HepG2 (cell line): Measurements from ENCODE around the gene ZNF276. TPM values are rescaled to one million over a fixed set of nuclear protein-coding genes. Genes with fewer than 3 reads are reported as not detected.

Source experiments
- ARHGAP35 ChIP-seq: sonication (generic); formaldehyde crosslinking; IDR thresholded peaks from 2 replicates; pipeline ENCODE4 v1.9.0; 2022; ENCODE audit warnings: mild to moderate bottlenecking, inconsistent platforms, moderate library complexity, missing genetic modification reagents, borderline replicate concordance
- CENPT ChIP-seq: sonication (generic); formaldehyde crosslinking; IDR thresholded peaks from 2 replicates; pipeline ENCODE4 v1.8.0; 2022; ENCODE audit warnings: low read depth, mild to moderate bottlenecking, moderate library complexity, missing genetic modification reagents
- CHD2 ChIP-seq: IDR thresholded peaks from 2 replicates; pipeline ENCODE4 v1.6.1; 2011; ENCODE audit warnings: low read depth, low read length, improper control_type of control experiment
- E2F5 ChIP-seq: sonication (generic); formaldehyde crosslinking; conservative IDR thresholded peaks from 2 replicates; pipeline ENCODE4 v1.4.0; 2020; ENCODE audit warnings: missing genetic modification reagents
- ELF1 ChIP-seq: sonication (generic); formaldehyde crosslinking; IDR thresholded peaks from 2 replicates; pipeline ENCODE4 v1.4.0; 2020; ENCODE audit warnings: missing genetic modification reagents
- ETV6 ChIP-seq: sonication (generic); formaldehyde crosslinking; conservative IDR thresholded peaks from 2 replicates; pipeline ENCODE4 v1.4.0; 2020; ENCODE audit warnings: missing genetic modification reagents
- HNRNPL ChIP-seq: fragments of 200-400 bp; formaldehyde crosslinking; IDR thresholded peaks from 2 replicates; pipeline ENCODE4 v1.6.1; 2017; ENCODE audit warnings: mild to moderate bottlenecking, low read depth, low read length
- LBX2 ChIP-seq: sonication (generic); formaldehyde crosslinking; IDR thresholded peaks from 2 replicates; pipeline ENCODE4 v1.5.0; 2020; ENCODE audit warnings: missing genetic modification reagents, mild to moderate bottlenecking, borderline replicate concordance
- MIER3 ChIP-seq: IDR thresholded peaks from 2 replicates; pipeline ENCODE4 v1.6.1; 2016; ENCODE audit warnings: missing compliant biosample characterization, borderline replicate concordance
- MNT ChIP-seq: fragments of 450-650 bp; IDR thresholded peaks from 2 replicates; pipeline ENCODE4 v1.6.1; 2016
- NFE2 ChIP-seq: sonication (generic); formaldehyde crosslinking; IDR thresholded peaks from 2 replicates; pipeline ENCODE4 v1.4.0; 2020; ENCODE audit warnings: missing genetic modification reagents
- NR2F2 ChIP-seq: IDR thresholded peaks from 2 replicates; pipeline ENCODE4 v1.6.1; 2012; ENCODE audit warnings: low read depth, inconsistent platforms, borderline replicate concordance
- NRL ChIP-seq: sonication (generic); formaldehyde crosslinking; IDR thresholded peaks from 2 replicates; pipeline ENCODE4 v1.5.0; 2020; ENCODE audit warnings: missing genetic modification reagents, mild to moderate bottlenecking, moderate library complexity, borderline replicate concordance
- SALL1 ChIP-seq: sonication (generic); formaldehyde crosslinking; IDR thresholded peaks from 2 replicates; pipeline ENCODE4 v1.8.0; 2022; ENCODE audit warnings: mild to moderate bottlenecking, missing genetic modification reagents
- SAP130 ChIP-seq: IDR thresholded peaks from 2 replicates; pipeline ENCODE4 v1.6.1; 2016; ENCODE audit warnings: low read depth
- SNAI1 ChIP-seq: sonication (generic); formaldehyde crosslinking; IDR thresholded peaks from 2 replicates; pipeline ENCODE4 v1.5.0; 2020; ENCODE audit warnings: mild to moderate bottlenecking, missing genetic modification reagents, borderline replicate concordance
- SPEN ChIP-seq: sonication (generic); formaldehyde crosslinking; IDR thresholded peaks from 2 replicates; pipeline ENCODE4 v1.5.1; 2020; ENCODE audit warnings: low read depth, mild to moderate bottlenecking, missing genetic modification reagents
- TAF1 ChIP-seq: sonication (generic); formaldehyde crosslinking; IDR thresholded peaks from 2 replicates; pipeline ENCODE4 v1.4.0; 2020; ENCODE audit warnings: missing genetic modification reagents
- THAP7 ChIP-seq: sonication (generic); formaldehyde crosslinking; IDR thresholded peaks from 2 replicates; pipeline ENCODE4 v1.8.1; 2023; ENCODE audit warnings: mild to moderate bottlenecking, missing genetic modification reagents
- U2AF1 ChIP-seq: fragments of 200-400 bp; formaldehyde crosslinking; optimal IDR thresholded peaks from 2 replicates; pipeline ENCODE3; 2017; ENCODE audit warnings: mild to moderate bottlenecking, low read depth, low read length
- ZBTB7B ChIP-seq: sonication (generic); formaldehyde crosslinking; IDR thresholded peaks from 2 replicates; pipeline ENCODE4 v1.4.0; 2020; ENCODE audit warnings: missing genetic modification reagents
- ZNF10 ChIP-seq: sonication (generic); formaldehyde crosslinking; IDR thresholded peaks from 2 replicates; pipeline ENCODE4 v1.4.0; 2020; ENCODE audit warnings: mild to moderate bottlenecking, low read depth, missing genetic modification reagents, borderline replicate concordance
- ZNF550 ChIP-seq: sonication (generic); formaldehyde crosslinking; IDR thresholded peaks from 2 replicates; pipeline ENCODE4 v1.4.0; 2020; ENCODE audit warnings: mild to moderate bottlenecking, missing genetic modification reagents, borderline replicate concordance
- ZNF556 ChIP-seq: sonication (generic); formaldehyde crosslinking; IDR thresholded peaks from 2 replicates; pipeline ENCODE4 v1.4.0; 2020; ENCODE audit warnings: mild to moderate bottlenecking, missing genetic modification reagents, borderline replicate concordance
- ZNF704 ChIP-seq: sonication (generic); formaldehyde crosslinking; IDR thresholded peaks from 2 replicates; pipeline ENCODE4 v1.8.1; 2023; ENCODE audit warnings: mild to moderate bottlenecking, inconsistent platforms, moderate library complexity, missing genetic modification reagents, borderline replicate concordance
- ZNF792 ChIP-seq: IDR thresholded peaks from 2 replicates; pipeline ENCODE4 v1.6.1; 2016
- polyA plus RNA-seq, 8 experiments: library from polyadenylated mRNA; depleted of rRNA in 3 of 8; stranded (reverse) in 7 of 8; unstranded in 1 of 8; fragments of >200 nt; fragmentation: Illumina TruSeq in 4 of 8; extraction: Trizol in 4 of 8; gene quantifications; 2 replicates each; pipeline versions ENCODE4 v1.2.1 to v1.2.3, GENCODE V29; 2011 to 2016; ENCODE audit warnings: low read depth in 4 of 8, missing spikeins in 1 of 8, mixed read lengths in 1 of 8; ENCODE audit not compliant: insufficient read depth in 1 of 8
- total RNA-seq, 5 experiments: library from RNA; depleted of rRNA; stranded (reverse); fragments of >200 nt; fragmentation: Illumina TruSeq; extraction: Trizol; gene quantifications; 2 replicates each; pipeline ENCODE4 v1.2.3, GENCODE V29; 2016; ENCODE audit warnings: low read depth in 1 of 5

Gene ZNF276
- total and polyA plus RNA-seq, 2 of the 13 experiments (the other 11 are each of a cell fraction or from before 2014, with no cell fraction given), result 17.7 to 18.0 TPM

- TF ChIP-seq HNRNPL, result peak; percentile 81
- peak; percentile 96 for TF ChIP-seq MNT
- no peak for TF ChIP-seq ZNF10 (CRISPR knock-in tag)
- peak; percentile 75 for TF ChIP-seq SALL1 (CRISPR knock-in tag)
- peak; percentile 83 for TF ChIP-seq ELF1
- TF ChIP-seq NRL (CRISPR knock-in tag), result no peak
- peak; percentile 63 for TF ChIP-seq ARHGAP35 (CRISPR knock-in tag)
- peak; percentile 75; the same call in 1 of the 2 replicates for TF ChIP-seq ZNF556 (CRISPR knock-in tag)
- 0 out of 2 replicates have a peak, but pooled peaks have one; percentile 39 for TF ChIP-seq E2F5
- TF ChIP-seq SNAI1 (CRISPR knock-in tag), result 0 out of 2 replicates have a peak, but pooled peaks have one; percentile 11
- TF ChIP-seq NR2F2, result peak; percentile 9; the same call in 1 of the 2 replicates
- peak; percentile 50; the same call in 1 of the 2 replicates for TF ChIP-seq TAF1 (CRISPR knock-in tag)
- TF ChIP-seq THAP7 (CRISPR knock-in tag), result peak; percentile 72; the same call in 1 of the 2 replicates
- peak; percentile 33; the same call in 1 of the 2 replicates for TF ChIP-seq ZNF792 (CRISPR knock-in tag)
- TF ChIP-seq SPEN (CRISPR knock-in tag), result peak; percentile 52
- no peak for TF ChIP-seq LBX2
- 0 out of 2 replicates have a peak, but pooled peaks have one; percentile 3 for TF ChIP-seq NFE2 (CRISPR knock-in tag)
- TF ChIP-seq ZBTB7B, result no peak; the same call in 1 of the 2 replicates
- peak; percentile 35; the same call in 1 of the 2 replicates for TF ChIP-seq ETV6 (CRISPR knock-in tag)
- TF ChIP-seq MIER3 (CRISPR knock-in tag), result peak; percentile 73; the same call in 1 of the 2 replicates
- TF ChIP-seq SAP130 (CRISPR knock-in tag), result peak; percentile 99
- 0 out of 2 replicates have a peak, but pooled peaks have one; percentile 63 for TF ChIP-seq CHD2
- peak; percentile 7; the same call in 1 of the 2 replicates for TF ChIP-seq ZNF550 (CRISPR knock-in tag)
- TF ChIP-seq CENPT (CRISPR knock-in tag), result no peak
- TF ChIP-seq ZNF704 (CRISPR knock-in tag), result 0 out of 2 replicates have a peak, but pooled peaks have one; percentile 1
- peak; percentile 18 for TF ChIP-seq U2AF1
Observed at GRCh38 chr16:89700100-89700648, 21.2 kb upstream of the ZNF276 start (continued).
